Occipital lobe (tissue), 2 donors: ENCODE measurements around the gene SH2D2A. TPM values are rescaled to one million over a fixed set of nuclear protein-coding genes. Genes with fewer than 3 reads are reported as not detected.
"Not testable (repeated sequence)": the region's sequence is repeated elsewhere in the genome, so short reads cannot be mapped to it uniquely, and the experiment has no call there.

ENCODE experiments used
- DNase-seq: peaks from one replicate; lab custom pipeline; 2025; lab: John Stamatoyannopoulos, UW
- total RNA-seq: library from RNA; depleted of rRNA; stranded (reverse); fragments of >200 nt; gene quantifications from one replicate; pipeline ENCODE4 v1.2.3, GENCODE V29; 2014

The SH2D2A gene
- total RNA-seq, 1 donor from 2014 or later = not detected

DNA sequence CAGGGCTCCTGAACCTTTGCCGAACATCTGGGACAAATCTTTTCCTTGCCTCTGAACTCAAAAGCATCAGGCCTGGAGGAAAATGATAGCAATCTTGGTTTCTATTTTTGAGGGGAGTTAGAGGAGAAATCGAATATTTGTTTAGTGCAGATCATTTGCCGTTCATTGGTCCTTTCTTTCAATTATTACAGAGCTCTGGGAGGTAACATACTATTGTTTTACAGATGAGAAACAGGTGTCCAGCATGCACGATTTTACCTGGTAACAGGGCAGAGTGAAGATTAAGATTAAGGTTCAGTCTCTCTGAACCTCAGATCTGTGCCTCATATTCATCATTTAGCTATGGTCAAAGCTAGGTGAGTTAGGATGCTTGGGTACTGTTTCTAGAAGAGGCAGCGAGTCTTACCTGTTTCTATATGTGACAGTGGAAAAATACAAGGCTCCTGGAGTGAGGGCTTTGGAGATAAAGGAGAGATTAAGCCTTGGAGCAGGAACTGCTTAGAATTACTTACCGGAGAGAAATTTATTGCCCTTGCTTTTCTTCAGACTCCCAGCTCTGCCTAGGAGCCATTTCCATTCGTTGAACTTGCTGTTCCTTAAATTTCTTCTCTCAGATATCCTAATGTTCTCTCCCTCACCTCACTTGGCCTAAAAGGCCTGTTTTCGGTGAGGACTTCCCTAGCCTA lies 47.9 kb downstream of the SH2D2A start:
- no peak for DNase-seq

DNA sequence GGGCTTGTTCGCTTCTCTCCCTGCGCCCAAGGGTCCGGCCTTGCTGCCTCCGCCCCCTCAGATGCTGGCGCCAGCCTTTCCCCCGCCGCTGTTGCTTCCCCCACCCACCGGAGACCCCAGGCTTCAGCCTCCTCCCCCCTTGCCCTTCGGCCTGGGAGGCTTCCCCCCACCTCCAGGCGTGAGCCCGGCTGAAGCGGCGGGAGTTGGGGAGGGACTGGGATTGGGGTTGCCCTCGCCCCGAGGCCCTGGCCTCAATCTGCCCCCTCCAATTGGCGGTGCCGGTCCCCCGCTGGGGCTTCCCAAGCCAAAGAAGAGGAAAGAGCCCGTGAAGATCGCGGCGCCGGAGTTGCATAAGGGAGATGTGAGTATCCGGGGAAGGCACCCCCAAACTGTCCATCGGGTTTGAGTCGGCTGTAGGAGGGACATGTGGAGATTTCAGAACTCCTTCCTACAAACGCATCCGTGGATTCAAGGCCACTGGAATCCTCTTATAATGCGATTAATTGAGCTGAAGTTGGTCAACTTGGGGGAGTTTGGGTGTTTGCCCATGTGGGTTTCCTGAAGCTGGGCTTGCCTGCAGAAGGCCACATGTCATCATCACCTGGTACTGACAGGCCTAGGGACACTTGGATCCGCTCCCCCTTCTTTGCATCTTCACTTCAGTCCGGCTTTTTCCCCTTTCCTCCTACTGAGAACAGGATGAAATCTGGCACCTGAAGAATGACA lies 48.6 kb downstream of the SH2D2A start:
- DNase-seq = no peak

DNA sequence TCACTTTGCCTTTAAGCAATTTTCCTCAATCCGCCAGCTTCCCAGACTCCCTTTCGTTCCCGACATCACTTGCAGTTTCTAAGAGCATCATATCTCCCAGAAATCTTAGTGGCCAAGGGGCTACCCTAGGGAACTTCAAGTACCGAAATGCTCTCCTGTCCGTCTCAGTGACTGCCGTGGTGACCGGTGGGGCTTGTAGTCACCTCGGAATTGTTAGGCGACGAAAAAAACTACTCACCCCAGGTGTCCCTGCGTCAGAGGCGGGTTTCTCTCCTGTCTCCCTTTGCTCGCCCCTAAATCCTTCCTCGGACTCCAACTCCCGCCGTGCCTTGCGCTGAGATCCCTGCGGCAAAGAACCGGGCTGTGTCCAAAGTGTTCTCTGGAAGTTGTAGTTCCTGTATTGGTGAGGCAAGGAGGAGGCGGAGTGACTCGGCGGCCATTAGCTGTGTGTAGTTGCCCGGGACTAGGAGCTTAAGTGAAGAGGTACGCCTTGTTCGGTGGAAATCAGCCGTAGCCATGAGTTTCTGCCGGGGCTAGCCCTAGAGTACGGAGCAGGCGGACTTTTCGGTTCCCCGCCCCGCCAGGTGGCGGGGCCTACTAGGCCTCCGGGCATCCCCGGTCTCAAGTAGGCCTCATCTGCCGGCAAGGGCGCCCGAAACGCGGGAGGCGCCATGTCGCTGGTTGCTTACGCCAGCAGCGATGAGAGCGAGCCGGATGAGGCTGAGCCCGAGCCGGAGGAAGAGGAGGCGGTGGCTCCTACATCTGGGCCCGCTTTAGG lies 49.4 kb downstream of the SH2D2A start, which contains the start of gene PRCC:
Gene PRCC (plus strand): TSS at position 435 of the 778 bp plus-strand sequence. CDS start 237 bp downstream, at position 672.
- DNase-seq = peak; percentile 100

DNA sequence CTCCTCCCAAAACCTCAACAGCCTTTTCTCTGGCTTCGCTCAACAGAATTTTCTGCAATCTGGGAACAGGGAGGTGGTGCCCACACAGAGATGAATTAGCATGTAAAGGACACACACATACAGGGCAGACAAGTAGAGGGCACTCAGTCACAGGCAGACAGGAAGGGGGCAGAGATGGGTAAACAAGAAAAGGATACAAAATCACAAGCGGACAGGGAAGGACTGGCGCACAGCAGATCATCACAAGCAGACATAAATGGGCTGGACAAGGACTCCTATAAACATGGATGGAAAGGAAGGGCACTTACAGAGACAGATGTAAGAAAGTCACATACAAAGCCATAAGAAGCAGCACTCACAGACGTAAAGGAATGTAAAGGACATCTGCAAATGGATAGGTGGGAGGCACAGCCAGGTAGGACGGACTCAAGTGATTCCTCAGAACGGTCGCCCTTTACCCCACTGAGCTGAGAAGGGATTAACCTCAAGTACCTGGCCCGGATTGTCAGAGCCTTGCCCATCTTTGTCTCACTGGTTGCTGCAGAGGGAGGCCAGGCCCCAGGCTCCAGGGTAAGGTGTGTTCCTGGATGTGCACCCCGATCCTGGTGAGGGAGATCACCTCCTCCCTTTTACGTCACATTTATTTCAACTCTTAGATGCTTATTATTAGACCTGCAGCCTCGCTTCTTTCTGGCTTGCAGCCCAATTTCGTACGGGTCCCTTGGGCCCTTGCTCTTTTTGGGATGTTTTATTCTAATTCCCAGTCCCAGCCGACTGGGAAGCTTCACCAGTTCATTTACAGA lies 50.1 kb downstream of the SH2D2A start:
- peak; percentile 80 for DNase-seq

DNA sequence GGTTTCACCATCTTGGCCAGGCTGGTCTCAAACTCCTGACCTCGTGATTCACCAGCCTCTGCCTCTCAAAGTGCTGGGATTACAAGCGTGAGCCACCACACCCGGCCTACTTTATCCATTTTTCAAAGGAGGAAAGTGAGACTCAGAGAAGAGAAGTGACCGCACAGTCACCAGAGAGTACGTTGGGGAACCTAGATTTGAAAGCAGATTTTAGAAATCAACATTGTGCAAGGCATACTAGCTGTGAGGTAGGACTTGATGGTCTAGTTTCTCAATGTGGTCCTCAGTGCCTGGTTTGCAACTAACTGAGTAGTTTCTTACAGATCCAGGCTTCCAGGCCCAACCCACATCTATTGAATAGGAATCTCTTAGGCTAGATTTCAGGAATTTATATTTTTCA lies 51.0 kb downstream of the SH2D2A start:
- DNase-seq = no peak

DNA sequence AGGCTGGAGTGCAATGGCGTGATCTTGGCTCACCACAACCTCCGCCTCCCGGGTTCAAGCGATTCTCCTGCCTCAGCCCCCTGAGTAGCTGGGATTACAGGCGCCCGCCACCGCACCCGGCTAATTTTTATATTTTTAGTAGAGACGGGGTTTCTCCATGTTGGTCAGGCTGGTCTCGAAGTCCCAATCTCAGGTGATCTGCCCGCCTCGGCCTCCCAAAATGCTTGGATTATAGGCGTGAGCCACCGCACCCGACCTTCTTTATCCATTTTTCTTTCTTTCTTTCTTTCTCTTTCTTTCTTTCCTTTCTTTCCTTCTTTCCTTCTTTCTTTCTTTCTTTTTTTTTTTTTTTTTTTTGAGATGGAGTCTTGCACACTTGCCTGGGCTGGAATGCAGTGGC lies 51.5 kb downstream of the SH2D2A start:
- not testable (repeated sequence) for DNase-seq

DNA sequence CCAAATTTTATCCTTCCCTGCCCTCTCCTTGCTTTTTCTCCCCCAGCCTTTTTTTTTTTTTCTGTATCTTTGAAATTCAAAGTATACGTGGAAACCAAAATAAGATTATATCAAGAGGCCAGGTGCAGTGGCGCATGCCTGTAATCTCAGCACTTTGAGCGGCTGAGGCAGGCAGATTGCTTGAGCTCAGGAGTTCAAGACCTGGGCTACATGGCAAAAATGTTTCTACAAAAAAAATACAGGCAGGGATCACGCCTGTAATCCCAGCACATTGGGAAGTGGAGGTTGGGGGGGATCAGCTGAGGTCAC lies 55.9 kb downstream of the SH2D2A start:
- DNase-seq = no peak

DNA sequence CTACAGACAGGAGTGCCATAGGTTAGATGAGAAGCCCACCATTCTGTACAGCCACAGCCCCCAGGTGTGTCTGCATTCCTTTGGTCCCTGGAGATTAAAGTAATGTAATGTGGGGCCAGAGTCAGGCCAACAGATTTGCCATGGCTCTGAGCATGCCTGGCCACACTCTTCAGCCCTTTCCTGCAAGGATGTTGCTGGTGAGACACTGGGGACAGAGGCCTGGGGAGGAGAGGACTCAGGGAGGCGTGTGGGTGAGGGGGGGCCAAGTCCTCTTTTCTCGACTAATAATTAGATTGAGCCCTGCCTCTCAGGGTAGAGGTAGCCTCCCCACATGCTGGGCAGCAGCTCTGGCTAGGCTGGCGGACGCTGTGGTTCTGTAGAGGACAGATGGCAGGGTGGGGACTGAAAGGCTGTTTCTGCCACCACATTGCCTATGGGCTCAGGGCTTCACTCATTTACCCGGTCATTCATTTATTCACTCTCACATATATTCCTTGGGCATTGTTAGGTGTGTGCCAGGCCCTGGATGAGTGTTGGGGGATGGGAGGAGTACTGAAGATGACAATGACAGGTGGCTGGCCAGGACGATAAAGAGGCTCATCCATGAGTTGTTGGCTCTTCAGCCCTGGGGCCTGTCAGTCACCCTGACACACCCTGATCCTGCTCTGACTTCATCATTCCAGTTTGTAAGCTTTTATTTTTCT lies 56.4 kb downstream of the SH2D2A start:
- DNase-seq = no peak

DNA sequence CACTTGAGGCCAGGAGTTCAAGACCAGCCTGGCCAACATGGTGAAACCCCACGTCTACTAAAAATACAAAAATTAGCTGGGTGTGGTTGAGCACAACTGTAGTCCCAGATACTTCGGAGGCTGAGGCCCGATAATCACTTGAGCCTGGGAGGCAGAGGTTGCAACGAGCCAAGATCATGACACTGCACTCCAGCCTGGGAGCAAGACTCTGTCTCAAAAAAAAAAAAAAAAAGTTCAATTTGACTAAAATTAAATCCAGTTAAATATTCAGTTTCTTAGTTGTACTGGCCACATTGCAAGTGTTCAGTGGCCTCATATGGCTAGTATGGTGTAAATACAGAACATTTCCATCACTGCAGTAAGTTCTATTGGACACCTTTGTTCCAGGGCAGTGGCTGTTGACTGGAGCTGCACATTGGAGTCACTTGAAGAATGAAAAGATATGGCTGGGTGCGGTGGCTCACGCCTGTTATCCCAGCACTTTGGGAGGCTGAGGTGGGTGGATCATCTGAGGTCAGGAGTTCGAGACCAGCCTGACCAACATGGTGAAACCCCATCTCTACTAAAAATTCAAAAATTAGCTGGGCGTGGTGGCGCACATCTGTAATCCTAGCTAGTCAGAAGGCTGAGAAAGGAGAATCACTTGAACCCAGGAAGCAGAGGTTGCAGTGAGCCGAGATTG lies 58.9 kb downstream of the SH2D2A start:
- DNase-seq = not testable (repeated sequence)

DNA sequence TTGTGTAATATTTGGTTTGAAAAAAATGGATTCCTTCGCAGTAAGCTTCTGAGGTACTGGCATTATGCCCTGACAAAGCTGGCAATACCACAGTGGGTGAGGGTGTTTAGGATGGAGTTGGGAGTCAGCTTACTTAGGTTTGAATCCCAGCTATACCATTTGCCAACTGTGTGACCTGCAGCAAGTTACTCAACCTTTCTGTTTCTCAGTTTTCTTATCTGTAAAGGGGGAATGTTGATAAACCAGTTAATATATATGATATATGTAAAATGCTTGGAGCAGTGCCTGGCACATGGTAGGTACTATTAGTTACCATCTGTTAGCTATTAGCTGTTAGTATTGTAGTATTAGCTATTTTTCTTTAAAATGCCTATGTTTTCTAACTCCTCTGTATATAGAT lies 60.3 kb downstream of the SH2D2A start:
- DNase-seq = no peak

Other genes starting within 250 kb of the SH2D2A start
- gene IQGAP3, start 244.3 kb downstream of the SH2D2A start, total RNA-seq = 1.1 TPM
- not detected for gene TTC24, start 237.1 kb downstream of the SH2D2A start, total RNA-seq
- gene NAXE, start 225.1 kb downstream of the SH2D2A start, total RNA-seq = 26.5 TPM
- 10.3 TPM for gene GPATCH4, start 215.4 kb downstream of the SH2D2A start, total RNA-seq
- gene HAPLN2, start 197.4 kb downstream of the SH2D2A start, total RNA-seq = not detected
- 95.8 TPM for gene BCAN, start 174.7 kb downstream of the SH2D2A start, total RNA-seq
- 24.0 TPM for gene NES, start 139.4 kb downstream of the SH2D2A start, total RNA-seq
- 3.1 TPM for gene CRABP2, start 111.3 kb downstream of the SH2D2A start, total RNA-seq
- gene METTL25B, start 88.4 kb downstream of the SH2D2A start, total RNA-seq = 9.2 TPM
- gene ISG20L2, start 88.1 kb downstream of the SH2D2A start, total RNA-seq = 6.2 TPM
- 10.6 TPM for gene MRPL24, start 75.8 kb downstream of the SH2D2A start, total RNA-seq
- 61.6 TPM for gene HDGF, start 65.2 kb downstream of the SH2D2A start, total RNA-seq
- 16.2 TPM for gene PRCC, start 49.3 kb downstream of the SH2D2A start, total RNA-seq
- 0.31 TPM for gene INSRR, start 42.3 kb upstream of the SH2D2A start, total RNA-seq
- not detected for gene NTRK1, start 44.0 kb upstream of the SH2D2A start, total RNA-seq
- gene PEAR1, start 76.9 kb upstream of the SH2D2A start, total RNA-seq = 0.31 TPM
- 0.16 TPM for gene LRRC71, start 103.8 kb upstream of the SH2D2A start, total RNA-seq
- 38.4 TPM for gene ARHGEF11, start 228.9 kb upstream of the SH2D2A start, total RNA-seq